ENCODE measurements around the gene IQGAP2. TPM values are rescaled to one million over a fixed set of nuclear protein-coding genes. Genes with fewer than 3 reads are reported as not detected.

IQGAP2 gene
- total RNA-seq, 1 experiment from 2014 or later, result 36.8 TPM

DNA sequence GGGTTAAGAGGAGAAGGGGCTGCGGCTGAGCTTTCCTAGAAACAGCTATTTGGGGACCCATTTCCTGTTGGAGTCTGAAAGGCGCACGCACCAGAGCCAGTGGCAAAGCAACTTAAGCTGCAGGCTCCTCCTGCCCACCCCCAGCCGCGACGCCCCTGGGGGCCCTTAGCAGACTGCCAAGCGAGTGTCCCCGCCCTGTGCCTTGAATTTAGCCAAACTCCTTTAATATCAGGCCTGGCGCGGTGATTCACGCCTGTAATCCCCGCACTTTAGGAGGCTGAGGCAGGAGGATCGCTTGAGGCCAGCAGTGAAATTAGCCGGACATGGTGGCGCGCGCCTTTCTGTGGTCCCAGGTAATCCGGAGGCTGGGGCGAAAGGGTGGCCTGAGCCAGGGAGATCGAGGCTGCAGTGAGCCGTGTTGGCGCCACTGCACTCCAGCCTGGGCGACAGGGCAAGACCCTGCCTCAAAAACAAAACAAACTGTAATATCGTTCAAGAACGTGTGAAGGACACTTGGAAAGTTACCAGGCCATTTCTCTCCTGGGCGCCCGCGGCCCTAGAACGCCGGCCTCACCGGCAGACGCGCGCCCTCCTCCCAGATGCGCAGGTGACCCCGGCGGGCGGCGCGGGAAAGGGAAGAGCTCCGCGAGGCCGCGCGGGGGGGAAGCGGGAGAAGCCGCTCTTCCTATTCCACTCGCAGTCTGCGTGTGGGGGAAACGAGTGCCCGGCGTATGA lies 311.8 kb downstream of the IQGAP2 start:
- DNase-seq, result peak; percentile 86

DNA sequence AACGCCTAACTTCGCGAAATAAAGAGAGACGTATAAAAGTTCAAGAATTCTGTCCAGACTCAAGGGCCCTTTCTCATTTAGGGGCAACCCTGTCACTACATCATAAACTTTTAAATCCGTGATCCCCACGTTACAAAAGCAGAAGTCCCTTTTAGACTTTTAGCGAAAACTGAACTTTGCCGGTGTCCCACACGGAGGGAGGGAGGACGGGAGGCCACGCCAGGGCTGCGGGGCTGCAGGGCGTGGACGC lies 312.3 kb downstream of the IQGAP2 start:
- no peaks in the 10 kb centered on the region for H3K36me3 ChIP-seq (replicated peaks; ENCODE audit: control insufficient read depth, insufficient read depth, low read length)
- H3K4me3 ChIP-seq (ENCODE audit: insufficient read depth, low read depth, low read length), result peak overlapping the region; percentile 86
- peaks cover 25% of the 10 kb centered on the region for H3K27me3 ChIP-seq (ENCODE audit: control insufficient read depth, insufficient read depth, low read length)
- DNase-seq, result no peak

More for the DNA sequence above, 311.8 kb downstream of the IQGAP2 start:
- peaks cover 25% of the 10 kb centered on the region for H3K27me3 ChIP-seq (ENCODE audit: control insufficient read depth, insufficient read depth, low read length)
- peak overlapping the region; percentile 86 for H3K4me3 ChIP-seq (ENCODE audit: insufficient read depth, low read depth, low read length)
- no peaks in the 10 kb centered on the region for H3K36me3 ChIP-seq (replicated peaks; ENCODE audit: control insufficient read depth, insufficient read depth, low read length)

DNA sequence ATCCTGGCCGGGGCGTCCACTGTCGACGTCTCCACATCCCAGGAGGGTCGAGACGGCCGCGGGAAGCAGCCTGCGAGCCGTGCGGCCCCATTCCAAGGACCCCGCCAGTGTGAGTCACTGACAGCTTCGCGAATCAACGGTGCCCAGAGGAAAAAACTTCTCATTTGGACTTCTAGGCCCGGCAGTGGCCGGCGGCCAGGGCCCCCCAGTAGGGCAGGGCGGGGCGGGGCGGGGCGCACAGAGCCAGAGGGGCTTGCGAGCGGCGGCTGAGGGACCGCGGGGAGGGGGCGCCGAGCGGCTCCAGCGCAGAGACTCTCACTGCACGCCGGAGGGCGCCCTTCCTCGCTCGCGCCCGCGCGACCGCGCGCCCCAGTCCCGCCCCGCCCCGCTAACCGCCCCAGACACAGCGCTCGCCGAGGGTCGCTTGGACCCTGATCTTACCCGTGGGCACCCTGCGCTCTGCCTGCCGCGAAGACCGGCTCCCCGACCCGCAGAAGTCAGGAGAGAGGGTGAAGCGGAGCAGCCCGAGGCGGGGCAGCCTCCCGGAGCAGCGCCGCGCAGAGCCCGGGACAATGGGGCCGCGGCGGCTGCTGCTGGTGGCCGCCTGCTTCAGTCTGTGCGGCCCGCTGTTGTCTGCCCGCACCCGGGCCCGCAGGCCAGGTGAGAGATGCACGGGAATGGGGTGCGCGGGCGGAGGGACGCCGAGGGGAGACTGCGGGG lies 312.8 kb downstream of the IQGAP2 start, which contains the start of gene F2R:
Gene F2R (plus strand): TSS at position 391 of the 720 bp plus-strand sequence. CDS start 182 bp downstream, at position 573.
- Histone ChIP-seq H3K4me3 (ENCODE audit: insufficient read depth, low read depth, low read length) (peak within 1 kb of the TSS; percentile 86), H3K27me3 (ENCODE audit: control insufficient read depth, insufficient read depth, low read length) (peaks cover 25% of the 10 kb centered on the region), H3K36me3 (replicated peaks; ENCODE audit: control insufficient read depth, insufficient read depth, low read length) (no peaks in the 10 kb centered on the region)
- DNase-seq, result peak; percentile 97

DNA sequence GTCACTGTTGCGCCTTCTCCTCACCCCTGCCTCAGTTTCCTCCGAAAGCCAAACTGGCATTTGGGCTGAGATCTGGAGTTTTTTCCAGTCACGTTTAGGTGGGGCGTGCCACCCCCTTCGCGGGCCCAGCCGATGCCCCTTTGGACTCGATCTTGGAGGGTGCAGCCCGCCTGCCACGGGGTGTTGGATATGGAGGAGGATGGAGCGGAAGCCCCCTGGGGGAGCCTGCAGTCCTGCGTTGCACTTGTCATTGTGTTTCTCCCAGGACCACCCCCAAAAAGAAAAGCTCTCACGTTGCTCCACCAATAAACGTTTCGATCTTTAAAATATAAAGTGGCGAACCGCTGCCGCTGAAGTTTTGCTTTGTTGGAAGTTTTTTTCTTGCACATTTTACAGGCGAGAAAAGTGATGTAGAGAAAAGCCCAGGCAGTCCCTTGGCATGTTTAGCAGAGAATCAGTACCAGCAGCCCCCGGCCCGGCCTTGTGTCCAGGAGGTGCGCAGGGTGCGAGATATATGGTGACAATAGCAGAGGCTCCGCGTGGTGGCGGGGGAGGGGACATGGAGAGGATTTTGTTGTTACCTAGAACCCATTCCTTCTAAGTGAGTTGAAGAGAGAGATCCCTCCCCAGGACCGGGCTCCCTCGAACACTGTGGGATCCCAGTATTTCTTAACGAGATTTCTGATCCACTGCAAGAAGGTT lies 313.5 kb downstream of the IQGAP2 start:
- peak; percentile 67 for DNase-seq
- Histone ChIP-seq H3K27me3 (ENCODE audit: control insufficient read depth, insufficient read depth, low read length) (peaks cover 25% of the 10 kb centered on the region), H3K4me3 (ENCODE audit: insufficient read depth, low read depth, low read length) (peak overlapping the region; percentile 86), H3K36me3 (replicated peaks; ENCODE audit: control insufficient read depth, insufficient read depth, low read length) (no peaks in the 10 kb centered on the region)

DNA sequence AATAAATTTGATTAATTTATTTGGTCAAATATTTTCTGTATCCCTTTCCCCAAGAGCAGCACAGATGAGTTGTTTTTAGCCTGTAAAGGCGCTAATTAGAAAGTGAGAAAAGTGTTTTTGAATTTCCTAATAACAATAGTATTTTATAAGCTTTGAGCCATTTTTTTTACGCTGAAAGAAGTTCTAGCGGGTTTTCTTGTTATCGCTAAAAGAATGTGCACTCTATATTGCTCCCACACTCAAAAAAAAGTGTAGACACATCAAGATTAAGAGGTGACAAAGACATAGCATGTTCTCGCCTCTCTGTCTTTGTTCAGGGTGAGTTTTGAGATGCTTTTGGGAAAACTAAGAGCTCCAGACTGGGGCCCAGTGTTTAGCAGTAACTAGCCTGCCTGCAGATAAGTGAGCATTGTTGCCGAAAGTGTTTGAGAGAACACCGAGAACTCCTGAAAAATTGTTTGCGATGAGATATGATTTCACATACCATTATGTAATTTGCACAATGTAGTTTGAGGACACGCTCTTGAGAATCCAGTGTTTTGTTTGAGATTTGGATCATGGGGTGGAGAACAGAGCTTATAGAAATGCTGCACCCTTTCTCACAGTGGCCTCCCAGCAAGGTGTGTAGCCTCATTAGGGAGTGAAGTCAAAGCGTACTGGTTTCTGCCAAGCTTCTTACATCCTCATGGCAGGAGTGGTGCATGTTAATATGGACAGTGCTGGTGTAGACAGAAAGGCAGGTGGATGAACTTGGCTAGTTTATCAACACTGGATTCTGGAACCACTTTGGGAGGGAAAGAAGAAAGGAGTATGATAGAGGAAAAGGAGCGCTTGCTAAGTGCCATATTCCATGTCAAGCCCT lies 314.4 kb downstream of the IQGAP2 start:
- no peaks in the 10 kb centered on the region for H3K36me3 ChIP-seq (replicated peaks; ENCODE audit: control insufficient read depth, insufficient read depth, low read length)
- no peak for DNase-seq
- H3K4me3 ChIP-seq (ENCODE audit: insufficient read depth, low read depth, low read length), result no peak overlapping the region; the same call in 1 of the 2 replicates
- H3K27me3 ChIP-seq (ENCODE audit: control insufficient read depth, insufficient read depth, low read length), result peaks cover 25% of the 10 kb centered on the region

DNA sequence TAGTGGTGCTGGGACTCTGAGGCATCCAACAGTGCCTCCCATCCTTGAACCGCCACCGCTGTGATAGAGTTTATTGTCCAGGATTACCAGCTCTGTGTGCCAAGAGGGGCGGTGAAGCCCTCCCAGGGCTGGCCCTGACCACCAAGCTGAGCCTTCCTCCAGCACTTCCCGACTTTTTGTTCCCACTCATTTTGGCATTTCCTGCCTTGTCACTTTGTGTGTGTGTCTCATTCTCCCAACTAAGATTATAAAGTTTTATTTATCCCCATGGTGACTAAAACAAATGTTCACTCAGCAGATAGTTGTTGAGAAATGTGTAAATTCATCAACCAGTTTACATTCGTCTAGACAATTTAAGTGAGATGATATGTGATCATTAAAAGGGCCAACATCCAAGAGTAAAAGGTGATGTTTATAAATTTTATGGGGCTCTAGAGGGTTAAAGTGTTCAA lies 315.3 kb downstream of the IQGAP2 start:
- peaks cover 25% of the 10 kb centered on the region for H3K27me3 ChIP-seq (ENCODE audit: control insufficient read depth, insufficient read depth, low read length)
- no peak overlapping the region for H3K4me3 ChIP-seq (ENCODE audit: insufficient read depth, low read depth, low read length)
- no peak for DNase-seq

DNA sequence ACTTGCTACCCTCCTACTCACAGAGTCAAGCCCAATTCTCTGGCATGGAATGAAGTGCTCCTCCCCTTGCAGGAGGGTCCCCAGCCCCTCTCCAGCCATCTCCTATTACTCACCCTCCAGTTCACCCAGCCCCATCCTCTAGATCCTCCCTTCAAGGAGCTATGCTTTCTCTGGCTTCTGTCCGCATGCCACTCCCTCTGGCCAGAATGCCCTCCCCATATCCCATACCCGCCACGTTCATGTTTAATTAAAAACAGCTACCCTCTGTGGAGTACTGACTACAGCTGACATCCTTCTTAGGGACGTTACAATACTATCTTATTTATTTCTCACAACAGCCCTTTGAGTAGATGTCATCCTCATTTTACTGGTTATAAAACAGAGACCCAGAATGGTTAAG lies 315.8 kb downstream of the IQGAP2 start:
- Histone ChIP-seq H3K27me3 (ENCODE audit: control insufficient read depth, insufficient read depth, low read length) (peaks cover 24% of the 10 kb centered on the region), H3K36me3 (replicated peaks; ENCODE audit: control insufficient read depth, insufficient read depth, low read length) (no peaks in the 10 kb centered on the region), H3K4me3 (ENCODE audit: insufficient read depth, low read depth, low read length) (no peak overlapping the region)
- no peak for DNase-seq

More for the DNA sequence above, 315.3 kb downstream of the IQGAP2 start:
- no peaks in the 10 kb centered on the region for H3K36me3 ChIP-seq (replicated peaks; ENCODE audit: control insufficient read depth, insufficient read depth, low read length)

DNA sequence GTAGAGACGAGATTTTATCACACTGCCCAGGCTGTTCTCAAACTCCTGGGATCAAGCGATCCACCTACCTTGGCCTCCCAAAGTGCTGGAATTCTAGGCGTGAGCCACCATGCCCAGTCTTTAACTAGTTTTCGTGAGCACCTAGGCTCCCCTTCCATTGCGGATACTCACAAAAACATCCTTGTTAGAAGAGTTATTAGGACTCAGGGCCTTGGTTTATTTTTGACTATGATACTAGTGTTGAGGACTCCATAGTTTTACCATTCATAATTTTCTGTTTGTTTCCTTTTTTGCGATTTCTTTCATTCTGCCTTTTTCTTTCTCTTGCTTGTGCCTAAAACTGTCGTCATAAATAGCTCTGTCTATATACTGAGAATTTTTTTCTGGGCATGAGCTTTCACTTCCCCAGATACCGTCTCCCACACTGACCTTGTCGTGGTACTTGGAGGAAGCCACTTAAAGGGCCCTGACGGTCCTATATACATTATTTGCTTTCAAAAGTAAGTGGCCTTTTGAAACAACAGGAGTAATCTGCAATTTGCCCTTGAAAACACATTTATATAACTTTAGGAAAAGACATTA lies 318.0 kb downstream of the IQGAP2 start:
- Histone ChIP-seq H3K4me3 (ENCODE audit: insufficient read depth, low read depth, low read length) (no peak overlapping the region), H3K36me3 (replicated peaks; ENCODE audit: control insufficient read depth, insufficient read depth, low read length) (no peaks in the 10 kb centered on the region), H3K27me3 (ENCODE audit: control insufficient read depth, insufficient read depth, low read length) (peaks cover 6% of the 10 kb centered on the region)
- no peak for DNase-seq

DNA sequence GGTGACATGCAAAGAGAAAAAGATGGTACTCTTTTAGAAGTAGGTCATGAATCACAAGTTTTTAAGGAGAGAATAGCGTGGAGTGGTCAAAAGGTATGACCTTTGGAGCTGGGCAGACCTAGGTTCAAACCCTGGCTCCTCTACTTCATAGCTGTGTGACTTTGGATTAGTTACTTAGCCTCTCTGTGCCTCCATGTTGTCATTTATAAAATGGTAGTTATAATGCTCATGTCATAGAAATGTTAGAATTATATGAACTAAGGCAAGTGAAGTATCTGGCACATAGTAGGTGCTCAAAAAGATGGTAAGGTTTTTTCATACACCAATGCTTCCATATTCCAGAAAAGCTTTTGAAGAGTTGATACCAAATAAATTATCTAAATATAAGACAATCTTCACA lies 320.2 kb downstream of the IQGAP2 start:
- no peak for DNase-seq
- Histone ChIP-seq H3K36me3 (replicated peaks; ENCODE audit: control insufficient read depth, insufficient read depth, low read length) (no peaks in the 10 kb centered on the region), H3K27me3 (ENCODE audit: control insufficient read depth, insufficient read depth, low read length) (no peaks in the 10 kb centered on the region), H3K4me3 (ENCODE audit: insufficient read depth, low read depth, low read length) (no peak overlapping the region)

DNA sequence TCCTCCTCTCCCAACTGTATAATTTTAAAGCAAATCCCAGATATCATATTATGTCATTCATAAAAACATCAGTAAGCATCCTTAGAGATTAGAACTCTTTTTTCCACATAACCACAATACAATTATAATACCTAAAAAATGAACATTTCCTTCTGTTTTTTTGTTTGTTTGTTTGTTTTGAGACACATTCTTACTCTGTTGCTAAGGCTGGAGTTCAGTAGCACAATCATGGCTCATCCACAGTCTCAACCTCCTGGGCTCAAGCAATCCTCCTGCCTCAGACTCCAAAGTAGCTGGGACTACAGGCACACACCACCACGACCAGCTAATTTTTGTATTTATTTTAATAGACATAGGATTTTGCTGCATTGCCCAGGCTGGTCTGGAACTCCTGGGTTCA lies 320.8 kb downstream of the IQGAP2 start:
- Histone ChIP-seq H3K27me3 (ENCODE audit: control insufficient read depth, insufficient read depth, low read length) (no peaks in the 10 kb centered on the region), H3K4me3 (ENCODE audit: insufficient read depth, low read depth, low read length) (no peak overlapping the region), H3K36me3 (replicated peaks; ENCODE audit: control insufficient read depth, insufficient read depth, low read length) (no peaks in the 10 kb centered on the region)
- DNase-seq, result no peak

DNA sequence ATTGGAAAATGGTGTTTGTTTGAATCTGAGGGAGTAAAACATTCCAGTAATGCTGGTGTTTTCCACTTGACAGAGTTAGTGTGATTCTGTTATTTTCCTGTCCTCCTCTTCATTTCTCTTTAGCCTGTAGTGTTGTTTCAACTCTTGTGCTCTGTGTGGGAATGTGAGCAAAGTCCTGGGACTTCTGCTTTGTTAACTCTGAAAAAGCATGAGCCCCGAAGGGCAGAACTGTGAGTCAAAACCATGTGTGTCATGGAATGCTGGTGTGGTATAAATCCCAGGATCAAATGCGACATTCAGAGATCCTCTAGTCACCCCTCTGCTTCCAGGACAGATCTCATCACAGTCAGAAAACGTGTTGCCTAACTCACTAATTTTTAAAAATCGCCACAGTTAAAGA lies 321.8 kb downstream of the IQGAP2 start:
- no peaks in the 10 kb centered on the region for H3K36me3 ChIP-seq (replicated peaks; ENCODE audit: control insufficient read depth, insufficient read depth, low read length)
- no peak for DNase-seq
- H3K4me3 ChIP-seq (ENCODE audit: insufficient read depth, low read depth, low read length), result no peak overlapping the region
- no peaks in the 10 kb centered on the region for H3K27me3 ChIP-seq (ENCODE audit: control insufficient read depth, insufficient read depth, low read length)

DNA sequence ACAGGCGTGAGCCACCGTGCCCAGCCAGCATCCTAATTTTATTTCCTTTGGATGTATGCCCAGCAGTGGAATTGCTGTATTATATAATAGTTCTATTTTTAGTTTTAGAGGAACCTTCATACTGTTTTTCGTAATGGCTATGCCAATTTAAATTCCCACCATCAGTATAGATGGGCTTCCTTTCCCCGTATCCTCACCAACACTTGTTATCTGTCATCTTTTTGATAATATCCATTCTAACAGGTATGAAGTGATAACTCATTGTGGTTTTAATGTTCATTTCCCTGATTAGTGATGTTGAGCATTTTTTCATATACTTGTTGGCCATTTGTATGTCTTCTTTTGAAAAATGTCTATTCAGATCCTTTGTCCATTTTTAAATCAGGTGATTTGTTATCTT lies 325.9 kb downstream of the IQGAP2 start:
- no peaks in the 10 kb centered on the region for H3K27me3 ChIP-seq (ENCODE audit: control insufficient read depth, insufficient read depth, low read length)

DNA sequence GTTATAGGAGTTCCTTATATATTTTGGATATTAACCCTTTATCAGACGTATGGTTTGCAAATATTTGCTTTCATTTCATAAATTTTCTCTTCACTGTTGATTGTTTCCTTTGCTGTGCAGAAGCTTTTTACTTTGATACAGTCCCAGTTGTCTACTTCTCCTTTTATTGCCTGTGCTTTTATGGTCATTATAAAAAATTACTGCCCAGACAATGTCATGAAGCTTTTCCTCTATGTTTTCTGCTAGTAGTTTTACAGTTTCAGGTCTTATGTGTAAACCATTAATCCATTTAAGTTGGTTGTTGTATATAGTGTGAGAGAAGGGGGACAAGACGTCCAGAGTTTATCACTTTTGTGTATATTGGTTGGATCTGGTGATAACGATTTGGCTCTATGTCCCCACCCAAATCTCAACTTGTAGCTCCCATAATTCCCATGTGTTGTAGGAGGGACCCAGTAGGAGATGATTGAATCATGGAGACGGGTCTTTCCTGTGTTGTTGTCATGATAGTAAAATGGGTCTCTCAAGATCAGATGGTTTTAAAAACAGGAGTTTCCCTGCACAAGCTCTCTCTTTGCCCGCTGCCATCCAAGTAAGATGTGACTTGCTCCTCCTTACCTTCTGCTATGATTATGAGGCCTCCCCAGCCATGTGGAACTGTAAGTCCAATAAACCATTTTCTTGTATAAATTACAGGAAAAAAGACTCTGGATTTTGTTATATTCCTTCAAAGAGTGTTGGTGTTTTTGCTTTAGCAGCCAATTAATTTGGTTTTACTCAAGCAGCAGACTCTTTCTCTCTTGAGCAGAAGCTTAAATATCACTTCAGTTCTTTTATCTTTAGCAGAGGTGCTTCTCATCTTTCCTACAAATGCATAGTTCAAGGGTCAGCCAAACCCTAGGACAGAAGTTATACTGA lies 326.5 kb downstream of the IQGAP2 start:
- no peak for DNase-seq
- no peaks in the 10 kb centered on the region; the same call in 1 of the 2 replicates for H3K36me3 ChIP-seq (replicated peaks; ENCODE audit: control insufficient read depth, insufficient read depth, low read length)
- no peak overlapping the region for H3K4me3 ChIP-seq (ENCODE audit: insufficient read depth, low read depth, low read length)
- H3K27me3 ChIP-seq (ENCODE audit: control insufficient read depth, insufficient read depth, low read length), result no peaks in the 10 kb centered on the region

More for the DNA sequence above, 325.9 kb downstream of the IQGAP2 start:
- Histone ChIP-seq H3K36me3 (replicated peaks; ENCODE audit: control insufficient read depth, insufficient read depth, low read length) (no peaks in the 10 kb centered on the region; the same call in 1 of the 2 replicates), H3K4me3 (ENCODE audit: insufficient read depth, low read depth, low read length) (no peak overlapping the region)
- DNase-seq, result no peak

Data from H7 (cell line).